ENCODE results near the gene CEP89.
"Not testable (repeated sequence)": the region's sequence is repeated elsewhere in the genome, so short reads cannot be mapped to it uniquely, and the experiment has no call there.

CEP89 gene

DNA sequence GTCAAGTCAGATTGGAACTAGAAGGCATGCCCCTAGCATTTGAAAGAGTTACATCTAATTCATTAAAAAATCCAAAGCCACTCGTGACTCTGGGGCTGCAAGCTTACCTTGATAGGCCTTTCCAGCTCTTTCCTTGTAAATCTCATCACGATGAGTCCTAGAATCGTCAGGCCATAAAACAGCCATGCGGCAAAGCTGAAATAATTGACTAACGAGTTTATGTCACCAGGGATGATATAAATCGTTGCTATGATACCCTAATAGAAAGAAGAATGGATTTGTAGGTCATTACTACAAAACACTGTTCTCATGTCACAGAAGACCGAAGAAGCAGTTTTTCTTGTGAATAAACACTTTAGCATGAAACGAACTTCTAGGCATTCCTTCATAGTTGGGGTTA lies 129.7 kb downstream of the CEP89 start:
- DNase-seq: no peak

DNA sequence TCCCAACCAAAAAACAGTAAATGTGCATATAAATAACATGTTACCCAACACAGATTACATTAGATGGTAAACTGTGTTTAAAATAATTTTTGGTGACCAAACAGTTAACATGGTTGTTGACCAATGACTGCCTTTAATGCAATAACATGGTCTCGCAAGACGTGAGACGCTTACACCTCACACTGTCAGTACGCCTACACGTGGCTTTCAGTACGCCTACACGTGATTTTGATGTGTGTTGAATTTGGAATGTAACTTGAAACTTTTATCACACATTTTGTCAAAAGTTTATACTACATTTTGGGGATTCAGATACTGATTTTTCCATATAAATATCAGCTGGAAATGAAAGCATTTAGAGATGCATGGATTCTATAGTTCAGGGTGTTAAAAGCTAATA lies 134.2 kb downstream of the CEP89 start:
- DNase-seq: peak in 1 of 56 donors; percentile 7

DNA sequence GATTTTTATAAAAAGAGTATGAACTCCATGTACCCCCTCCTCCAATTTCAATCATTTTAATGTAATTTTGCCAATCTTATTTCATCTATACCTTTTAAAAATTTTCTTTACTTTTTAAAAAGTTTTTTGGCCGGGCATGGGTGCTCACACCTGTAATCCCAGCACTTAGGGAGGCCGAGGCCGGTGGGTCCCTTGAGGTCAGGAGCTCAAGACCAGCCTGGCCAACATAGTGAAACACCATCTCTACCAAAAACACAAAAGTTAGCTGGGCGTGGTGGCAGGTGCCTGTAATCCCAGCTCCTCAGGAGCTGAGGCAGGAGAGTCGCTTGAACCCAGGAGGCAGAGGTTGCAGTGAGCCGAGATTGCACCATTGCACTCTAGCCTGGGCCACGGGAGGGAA lies 138.4 kb downstream of the CEP89 start:
- not testable (repeated sequence) for DNase-seq

DNA sequence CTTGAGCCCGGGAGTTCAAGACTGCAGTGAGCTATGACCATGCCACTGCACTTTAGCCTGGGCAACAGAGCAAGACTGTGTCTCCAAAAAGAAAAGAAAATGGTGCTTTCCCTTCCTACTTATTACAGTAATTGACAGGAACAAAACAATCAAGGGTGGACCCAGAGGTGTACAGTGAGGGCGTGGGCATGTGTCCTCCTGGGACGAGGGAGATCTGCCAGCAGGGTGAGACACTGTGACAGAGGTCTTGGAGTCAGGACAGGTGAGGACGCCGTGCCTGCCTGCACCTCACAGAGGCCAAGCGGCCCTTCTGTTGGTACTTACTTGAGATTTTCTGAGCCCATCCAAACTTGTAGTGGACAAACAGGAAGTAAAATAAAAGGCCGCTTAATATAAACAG lies 138.9 kb downstream of the CEP89 start:
- not testable (repeated sequence) for DNase-seq

DNA sequence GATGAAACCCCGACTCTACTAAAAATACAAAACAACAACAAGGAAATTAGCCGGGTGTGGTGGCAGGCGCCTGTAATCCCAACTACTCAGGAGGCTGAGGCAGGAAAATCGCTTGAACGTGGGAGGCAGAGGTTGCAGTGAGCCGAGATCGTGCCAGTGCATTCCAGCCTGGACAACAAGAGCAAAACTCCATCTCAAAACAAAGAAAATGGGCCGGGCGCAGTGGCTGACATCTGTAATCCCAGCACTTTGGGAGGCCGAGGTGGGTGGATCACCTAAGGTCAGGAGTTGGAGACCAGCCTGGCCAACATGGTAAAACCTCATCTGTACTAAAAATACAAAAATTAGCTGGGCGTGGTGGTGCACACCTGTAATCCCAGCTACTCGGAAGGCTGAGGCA lies 139.7 kb downstream of the CEP89 start:
- DNase-seq: not testable (repeated sequence)

DNA sequence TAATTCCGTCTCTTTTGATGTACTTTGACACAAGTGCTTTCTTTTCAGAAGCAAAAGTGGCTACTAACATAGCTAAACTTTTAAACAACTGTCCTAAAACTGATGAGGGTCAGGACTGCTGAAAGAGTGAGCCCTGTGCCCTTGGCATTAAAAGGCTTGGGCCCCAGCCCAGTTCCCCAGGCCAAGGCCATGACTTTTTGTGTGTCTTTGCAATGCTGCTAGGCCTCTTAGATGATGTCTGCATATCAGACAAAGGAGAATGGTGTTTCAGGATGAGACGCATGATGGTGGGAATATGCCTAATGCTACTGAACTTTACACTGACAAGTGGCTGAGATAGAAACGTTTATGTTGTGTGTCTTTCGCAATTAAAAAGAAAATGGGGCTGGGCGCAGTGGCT lies 140.1 kb downstream of the CEP89 start:
- no peak for DNase-seq

DNA sequence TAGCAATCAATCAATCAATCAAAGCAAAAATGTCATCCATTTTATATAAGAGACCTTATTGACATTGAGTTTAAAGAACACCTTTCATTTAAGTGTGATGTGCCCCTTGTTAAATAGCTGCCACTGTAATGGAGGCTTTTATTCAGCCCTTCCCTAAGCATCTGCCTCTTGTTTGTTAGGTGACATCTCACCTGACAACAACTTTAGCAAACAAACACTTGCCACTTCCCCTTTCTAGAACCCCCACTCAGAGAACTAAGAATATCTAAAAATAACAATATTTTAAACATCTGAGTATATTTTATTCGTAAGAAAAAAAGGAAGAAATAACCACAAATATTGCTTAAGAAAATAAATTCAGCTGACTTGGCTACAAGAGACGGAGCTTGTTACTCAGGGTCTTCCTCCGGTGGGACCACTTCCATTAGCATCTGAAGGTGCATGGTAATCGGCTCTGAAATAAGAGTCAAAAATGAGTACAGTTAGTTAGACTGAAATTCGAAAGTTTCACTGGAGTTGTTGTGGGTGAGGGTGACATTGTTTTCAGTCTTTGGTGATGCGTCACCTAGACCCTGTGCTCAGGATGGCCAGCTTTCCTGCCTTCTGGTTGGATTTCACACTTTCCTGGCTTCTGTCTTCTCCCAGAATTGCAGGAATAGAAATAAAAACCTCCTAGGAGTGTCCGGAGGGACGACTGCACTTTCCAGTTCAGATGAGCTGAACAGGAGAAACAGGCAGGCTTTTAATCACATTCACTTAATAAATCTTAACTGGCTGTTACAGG lies 141.3 kb downstream of the CEP89 start:
- no peak for DNase-seq

DNA sequence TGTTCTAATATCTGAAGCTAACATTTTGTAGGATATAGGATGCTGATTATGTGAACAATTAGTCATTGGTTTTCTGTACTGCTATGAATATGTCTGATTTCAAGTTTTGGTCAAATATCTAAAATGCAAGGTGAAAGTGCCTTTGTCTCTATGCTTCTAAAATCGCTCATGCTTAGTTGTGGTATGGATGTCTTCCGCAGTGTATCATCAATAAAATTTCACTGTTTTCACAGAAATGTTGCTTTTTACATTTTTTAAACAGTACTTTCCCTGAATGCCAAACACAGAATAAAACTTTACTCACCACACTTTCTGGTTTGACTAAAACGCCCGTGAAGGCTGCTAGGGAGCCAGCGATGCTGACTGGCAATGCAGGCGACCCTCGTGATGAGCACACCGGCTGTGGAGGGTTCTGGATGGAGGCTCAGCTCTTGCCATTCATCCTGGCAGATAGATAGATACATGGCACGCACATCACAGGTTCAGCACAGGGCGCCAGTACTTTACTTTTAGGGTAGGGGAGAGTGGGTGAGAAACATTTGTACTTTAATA lies 142.3 kb downstream of the CEP89 start:
- no peak for DNase-seq

DNA sequence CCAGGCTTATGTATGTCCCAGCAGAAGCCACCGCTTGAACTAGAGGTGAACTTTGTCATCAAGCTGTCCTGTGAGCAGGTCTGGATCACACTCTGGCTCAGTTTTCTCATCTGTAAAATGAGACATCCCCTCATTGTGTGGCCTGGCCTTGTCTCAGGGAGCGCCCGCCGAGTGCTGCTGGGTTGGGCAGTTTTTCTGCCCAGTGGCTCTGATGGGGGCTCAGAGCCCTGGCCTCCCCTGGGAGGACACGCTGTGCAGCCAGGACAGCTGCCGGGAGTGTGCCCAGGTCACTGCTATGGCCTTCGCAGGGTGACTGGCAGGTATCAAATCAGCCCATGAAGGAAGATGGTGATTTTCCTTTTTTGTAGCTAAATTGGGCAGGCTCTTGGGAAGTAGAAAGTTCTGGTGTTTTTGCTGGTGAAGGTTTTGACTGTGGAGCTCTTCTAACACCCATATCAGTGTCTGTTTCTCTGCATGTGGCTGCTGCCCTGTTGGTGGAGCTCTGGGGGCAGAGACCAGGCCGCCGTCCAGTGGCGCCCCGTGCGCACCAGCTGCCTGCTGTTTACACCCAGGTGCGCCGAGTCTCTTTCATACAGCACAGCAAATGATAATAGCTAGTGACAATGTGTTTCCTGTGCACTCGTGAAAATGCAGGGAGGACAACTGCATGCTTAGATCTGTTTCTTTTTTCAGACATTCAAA lies 143.0 kb downstream of the CEP89 start:
- DNase-seq: no peak

DNA sequence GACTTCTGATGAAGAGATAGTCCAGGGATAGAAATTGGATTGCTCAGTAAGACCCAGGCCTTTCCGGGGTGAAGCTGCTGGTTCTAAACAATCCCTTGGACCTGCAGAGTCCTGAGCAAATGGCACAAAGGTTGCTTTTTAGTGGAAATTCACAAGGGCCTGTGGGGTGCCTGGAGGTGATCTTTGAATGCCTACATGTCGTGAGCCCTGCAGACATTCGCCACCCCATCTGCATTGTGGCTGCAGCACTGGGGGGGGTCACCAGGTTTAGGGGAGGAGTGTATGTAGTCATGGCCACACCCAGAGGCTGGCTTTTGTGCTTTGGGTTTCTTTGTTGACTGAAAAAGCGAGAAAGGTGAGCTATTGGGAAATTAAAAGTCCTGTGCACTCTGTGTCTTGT lies 143.6 kb downstream of the CEP89 start:
- DNase-seq: no peak
